ENCODE measurements around the gene HHAT. TPM values are rescaled to one million over a fixed set of nuclear protein-coding genes. Genes with fewer than 3 reads are reported as not detected.

Gene HHAT
- total RNA-seq, 2 donors from 2014 or later: 16.3 to 19.0 TPM

- no peak overlapping the region for H3K27ac ChIP-seq
- no peaks in the 10 kb centered on the region for H3K27me3 ChIP-seq (replicated peaks; ENCODE audit: insufficient read depth)
- H3K4me3 ChIP-seq: no peak overlapping the region
- intact Hi-C loops (cut with DNase I): no loop called here
- 87% methylated on average over 5 of the region's 5 CpGs for WGBS
- TF ChIP-seq CTCF (IDR thresholded peaks at IDR 0.05): no peak
- H3K36me3 ChIP-seq: no peaks in the 10 kb centered on the region
- no peaks in the 10 kb centered on the region for H3K9me3 ChIP-seq
- H3K4me1 ChIP-seq (replicated peaks): no peaks in the 10 kb centered on the region
- no peak for DNase-seq (ENCODE audit: low spot score)
Observed at GRCh38 chr1:210618369-210618768, 289.7 kb downstream of the HHAT start.

- no peaks in the 10 kb centered on the region for H3K36me3 ChIP-seq
- no peaks in the 10 kb centered on the region for H3K27me3 ChIP-seq (replicated peaks; ENCODE audit: insufficient read depth)
- 88% methylated on average over 6 of the region's 6 CpGs for WGBS
- TF ChIP-seq POLR2AphosphoS5 (IDR thresholded peaks at IDR 0.05) (no peak), POLR2A (IDR thresholded peaks at IDR 0.05) (no peak), CTCF (IDR thresholded peaks at IDR 0.05) (no peak)
- no peaks in the 10 kb centered on the region for H3K4me1 ChIP-seq (replicated peaks)
- DNase-seq (ENCODE audit: low spot score): no peak
- no peak overlapping the region for H3K4me3 ChIP-seq
- H3K27ac ChIP-seq: no peak overlapping the region
- H3K9me3 ChIP-seq: no peaks in the 10 kb centered on the region
- intact Hi-C loops (cut with DNase I): no loop called here
Observed at GRCh38 chr1:210620867-210621488, 292.3 kb downstream of the HHAT start.

GRCh38 chr1:210621712-210622111 lies 293.0 kb downstream of the HHAT start:
- H3K27ac ChIP-seq: no peak overlapping the region
- no peaks in the 10 kb centered on the region for H3K36me3 ChIP-seq
- intact Hi-C loops (cut with DNase I): no loop called here
- no peak overlapping the region for H3K4me3 ChIP-seq
- H3K9me3 ChIP-seq: no peaks in the 10 kb centered on the region
- H3K4me1 ChIP-seq (replicated peaks): no peaks in the 10 kb centered on the region
- no peaks in the 10 kb centered on the region for H3K27me3 ChIP-seq (replicated peaks; ENCODE audit: insufficient read depth)
- no peak for DNase-seq (ENCODE audit: low spot score)
- no peak for TF ChIP-seq POLR2A (IDR thresholded peaks at IDR 0.05)
- no peak for TF ChIP-seq POLR2AphosphoS5 (IDR thresholded peaks at IDR 0.05)
- no peak for TF ChIP-seq CTCF (IDR thresholded peaks at IDR 0.05)
- 94% methylated on average over 6 of the region's 6 CpGs for WGBS

- H3K27me3 ChIP-seq (replicated peaks; ENCODE audit: insufficient read depth): no peaks in the 10 kb centered on the region
- H3K4me1 ChIP-seq (replicated peaks): no peaks in the 10 kb centered on the region
- H3K4me3 ChIP-seq: no peak overlapping the region
- intact Hi-C loops (cut with DNase I): no loop called here
- no peak for DNase-seq (ENCODE audit: low spot score)
- no peak overlapping the region for H3K27ac ChIP-seq
- TF ChIP-seq CTCF (IDR thresholded peaks at IDR 0.05) (no peak), POLR2A (IDR thresholded peaks at IDR 0.05) (no peak), POLR2AphosphoS5 (IDR thresholded peaks at IDR 0.05) (no peak)
- H3K9me3 ChIP-seq: no peaks in the 10 kb centered on the region
- no peaks in the 10 kb centered on the region for H3K36me3 ChIP-seq
- 84% methylated on average over 1 of the region's 1 CpG for WGBS
Observed at GRCh38 chr1:210624722-210625121, 296.0 kb downstream of the HHAT start.

GRCh38 chr1:210625715-210626114 lies 297.0 kb downstream of the HHAT start:
- intact Hi-C loops (cut with DNase I): no loop called here
- H3K4me1 ChIP-seq (replicated peaks): no peaks in the 10 kb centered on the region

More at GRCh38 chr1:210625715-210626114, 297.0 kb downstream of the HHAT start:
- Histone ChIP-seq H3K4me3 (no peak overlapping the region), H3K27ac (no peak overlapping the region), H3K27me3 (replicated peaks; ENCODE audit: insufficient read depth) (no peaks in the 10 kb centered on the region), H3K9me3 (no peaks in the 10 kb centered on the region), H3K36me3 (no peaks in the 10 kb centered on the region)
- TF ChIP-seq CTCF (IDR thresholded peaks at IDR 0.05) (no peak), POLR2AphosphoS5 (IDR thresholded peaks at IDR 0.05) (no peak), POLR2A (IDR thresholded peaks at IDR 0.05) (no peak)
- no peak for DNase-seq (ENCODE audit: low spot score)
- WGBS: 100% methylated on average over 1 of the region's 1 CpG
